Caco-2 (cell line): ENCODE results near the gene HYDIN. TPM values are rescaled to one million over a fixed set of nuclear protein-coding genes. Genes with fewer than 3 reads are reported as not detected.

Experiments used
- BruUV-seq: library from RNA; stranded (reverse); fragments of 400-500 nt; replicated peaks from 2 replicates; lab custom pipeline; 2021; lab: Mats Ljungman, UMichigan
- CTCF ChIA-PET: fragments of 300-600 bp; sonication (Branson Sonifier 250); formaldehyde crosslinking; loops from one replicate; lab custom pipeline; 2022; ENCODE audit warnings: antibody characterized with exemption; lab: Charles Lee
- POLR2A ChIA-PET: fragments of 300-600 bp; sonication (Branson Sonifier 250); formaldehyde crosslinking; loops from one replicate; lab custom pipeline; 2022; ENCODE audit warnings: antibody characterized with exemption; lab: Charles Lee
- DNase-seq, 2 experiments: peaks; one replicate each; pipeline versions ENCODE4 v3.0.0 to v3.0.0-alpha.2; 2020 to 2022
- H3K27me3 ChIP-seq: replicated peaks from 2 replicates; pipeline ENCODE4 v1.6.0; 2011; ENCODE audit warnings: low read length; ENCODE audit not compliant: control insufficient read depth, insufficient read depth
- H3K36me3 ChIP-seq: 2 replicates; pipeline ENCODE4 v1.5.1; 2011; ENCODE audit warnings: low read length; ENCODE audit not compliant: control insufficient read depth, insufficient read depth
- H3K4me1 ChIP-seq: fragments of 250-450 bp; sonication (Bioruptor Pico); 2 replicates; pipeline ENCODE4 v1.5.1; 2020; ENCODE audit warnings: mild to moderate bottlenecking
- H3K4me3 ChIP-seq: 2 replicates; pipeline ENCODE4 v1.5.1; 2011; ENCODE audit warnings: low read depth, mild to moderate bottlenecking, control low read depth, low read length
- H3K9me3 ChIP-seq: fragments of 250-450 bp; sonication (Bioruptor Pico); 2 replicates; pipeline ENCODE4 v1.5.1; 2020; ENCODE audit warnings: mild to moderate bottlenecking, moderate library complexity
- H3K27ac Mint-ChIP-seq: one replicate; pipeline ENCODE4 v1.8.0; 2022; ENCODE audit warnings: mixed read lengths; ENCODE audit not compliant: unreplicated experiment
- H3K27me3 Mint-ChIP-seq: one replicate; pipeline ENCODE4 v1.8.0; 2022; ENCODE audit warnings: mixed read lengths; ENCODE audit not compliant: insufficient read depth, unreplicated experiment
- H3K36me3 Mint-ChIP-seq: one replicate; pipeline ENCODE4 v1.8.0; 2022; ENCODE audit warnings: mild to moderate bottlenecking, mixed read lengths; ENCODE audit not compliant: insufficient read depth, unreplicated experiment
- H3K4me1 Mint-ChIP-seq: one replicate; pipeline ENCODE4 v1.8.0; 2022; ENCODE audit warnings: low read depth, mixed read lengths; ENCODE audit not compliant: unreplicated experiment
- H3K4me3 Mint-ChIP-seq: one replicate; pipeline ENCODE4 v1.8.0; 2022; ENCODE audit warnings: mild to moderate bottlenecking, moderate library complexity, mixed read lengths; ENCODE audit not compliant: unreplicated experiment
- H3K9me3 Mint-ChIP-seq: one replicate; pipeline ENCODE4 v1.8.0; 2022; ENCODE audit warnings: mixed read lengths; ENCODE audit not compliant: unreplicated experiment
- intact Hi-C: fragments of 100-400 bp; cut with micrococcal nuclease; formaldehyde crosslinking; loops from one replicate; pipeline ENCODE4 v1.10.0; 2022; ENCODE audit not compliant: unreplicated experiment
- total RNA-seq: library from RNA; stranded (reverse); gene quantifications from 2 replicates; pipeline ENCODE4 v1.2.3, GENCODE V29; 2022
- TF ChIP-seq, protein P1 (sequence below), 2 experiments: fragments of 200-600 bp in 1 of 2; IDR thresholded peaks; 1 replicate in 1 of 2; 2 replicates in 1 of 2; pipeline versions ENCODE4 v1.5.1 to v1.8.0; 2011 to 2022; ENCODE audit warnings: antibody characterized with exemption in 1 of 2, control low read depth in 1 of 2, inconsistent platforms in 1 of 2, low read depth in 1 of 2, low read length in 1 of 2, mild to moderate bottlenecking in 1 of 2, moderate library complexity in 1 of 2; ENCODE audit not compliant: insufficient read depth in 1 of 2, severe bottlenecking in 1 of 2, unreplicated experiment in 1 of 2

The HYDIN gene
- total RNA-seq, 1 experiment from 2014 or later: 0.68 TPM

DNA sequence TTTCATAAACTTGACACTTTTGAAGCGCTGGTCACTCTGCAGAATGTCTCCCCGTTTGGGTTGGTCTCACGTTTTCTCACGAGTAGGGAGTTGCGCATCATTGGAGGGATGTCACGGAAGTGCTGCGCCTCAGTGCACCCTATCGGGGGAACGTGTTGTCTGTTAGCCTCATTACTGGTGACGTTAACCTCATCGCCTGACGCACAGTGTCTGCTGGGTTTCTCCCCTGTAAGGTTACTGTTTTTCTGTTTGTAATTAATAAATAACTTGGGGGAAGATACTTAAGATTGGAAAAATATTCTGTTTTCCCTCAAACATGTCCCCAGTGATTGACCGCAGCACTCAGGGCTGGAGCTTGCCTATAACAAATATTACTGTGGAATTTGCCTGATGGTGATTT lies 456.3 kb downstream of the HYDIN start:
- Histone ChIP-seq H3K4me3 (no peak overlapping the region), H3K9me3 (no peaks in the 10 kb centered on the region), H3K27me3 (no peaks in the 10 kb centered on the region), H3K36me3 (no peaks in the 10 kb centered on the region), H3K4me1 (no peaks in the 10 kb centered on the region)
- Mint-ChIP-seq H3K27ac (no peak overlapping the region), H3K4me3 (no peak overlapping the region), H3K9me3 (no peaks in the 10 kb centered on the region), H3K36me3 (peaks cover 61% of the 10 kb centered on the region), H3K27me3 (no peaks in the 10 kb centered on the region), H3K4me1 (peaks cover 6% of the 10 kb centered on the region)
- BruUV-seq: no TSS peak
- no peak for DNase-seq
- intact Hi-C loops: no loop called here
- POLR2A ChIA-PET: no interaction called here
- CTCF ChIA-PET: no interaction called here
- TF ChIP-seq, protein P1, sequence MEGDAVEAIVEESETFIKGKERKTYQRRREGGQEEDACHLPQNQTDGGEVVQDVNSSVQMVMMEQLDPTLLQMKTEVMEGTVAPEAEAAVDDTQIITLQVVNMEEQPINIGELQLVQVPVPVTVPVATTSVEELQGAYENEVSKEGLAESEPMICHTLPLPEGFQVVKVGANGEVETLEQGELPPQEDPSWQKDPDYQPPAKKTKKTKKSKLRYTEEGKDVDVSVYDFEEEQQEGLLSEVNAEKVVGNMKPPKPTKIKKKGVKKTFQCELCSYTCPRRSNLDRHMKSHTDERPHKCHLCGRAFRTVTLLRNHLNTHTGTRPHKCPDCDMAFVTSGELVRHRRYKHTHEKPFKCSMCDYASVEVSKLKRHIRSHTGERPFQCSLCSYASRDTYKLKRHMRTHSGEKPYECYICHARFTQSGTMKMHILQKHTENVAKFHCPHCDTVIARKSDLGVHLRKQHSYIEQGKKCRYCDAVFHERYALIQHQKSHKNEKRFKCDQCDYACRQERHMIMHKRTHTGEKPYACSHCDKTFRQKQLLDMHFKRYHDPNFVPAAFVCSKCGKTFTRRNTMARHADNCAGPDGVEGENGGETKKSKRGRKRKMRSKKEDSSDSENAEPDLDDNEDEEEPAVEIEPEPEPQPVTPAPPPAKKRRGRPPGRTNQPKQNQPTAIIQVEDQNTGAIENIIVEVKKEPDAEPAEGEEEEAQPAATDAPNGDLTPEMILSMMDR (IDR thresholded peaks at IDR 0.05; ENCODE audit: insufficient read depth in 1 of 2, low read depth in 1 of 2, low read length in 1 of 2, severe bottlenecking in 1 of 2, unreplicated experiment in 1 of 2): no peak

DNA sequence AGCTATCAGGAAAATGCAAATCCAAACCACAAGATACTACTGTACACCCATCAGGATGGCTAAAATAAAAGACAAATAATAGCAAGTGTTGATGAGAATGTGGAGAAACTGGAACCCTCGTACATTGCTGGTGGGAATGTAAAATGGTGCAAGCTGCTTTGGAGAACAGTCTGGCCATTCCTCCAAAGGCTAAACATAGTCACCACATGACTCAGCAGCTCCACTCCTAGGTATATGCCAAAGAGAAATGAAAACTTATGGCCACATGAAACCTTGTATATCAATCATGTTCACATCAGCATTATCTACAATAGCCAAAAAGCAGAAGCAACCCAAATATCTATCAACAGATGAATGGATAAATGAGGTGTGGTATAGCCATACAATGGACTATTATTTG lies 458.0 kb downstream of the HYDIN start:
- BruUV-seq: no TSS peak
- Histone ChIP-seq H3K9me3 (no peaks in the 10 kb centered on the region), H3K4me1 (no peaks in the 10 kb centered on the region), H3K36me3 (no peaks in the 10 kb centered on the region), H3K27me3 (no peaks in the 10 kb centered on the region), H3K4me3 (no peak overlapping the region)
- H3K36me3 Mint-ChIP-seq: peaks cover 59% of the 10 kb centered on the region
- H3K4me1 Mint-ChIP-seq: peaks cover 6% of the 10 kb centered on the region
- no peak overlapping the region for H3K4me3 Mint-ChIP-seq
- no peak overlapping the region for H3K27ac Mint-ChIP-seq
- POLR2A ChIA-PET: no interaction called here
- TF ChIP-seq, protein P1 (IDR thresholded peaks at IDR 0.05; ENCODE audit: insufficient read depth in 1 of 2, low read depth in 1 of 2, low read length in 1 of 2, severe bottlenecking in 1 of 2, unreplicated experiment in 1 of 2): no peak
- H3K27me3 Mint-ChIP-seq: no peaks in the 10 kb centered on the region
- DNase-seq: no peak
- no peaks in the 10 kb centered on the region for H3K9me3 Mint-ChIP-seq
- CTCF ChIA-PET: no interaction called here
- intact Hi-C loops: no loop called here

DNA sequence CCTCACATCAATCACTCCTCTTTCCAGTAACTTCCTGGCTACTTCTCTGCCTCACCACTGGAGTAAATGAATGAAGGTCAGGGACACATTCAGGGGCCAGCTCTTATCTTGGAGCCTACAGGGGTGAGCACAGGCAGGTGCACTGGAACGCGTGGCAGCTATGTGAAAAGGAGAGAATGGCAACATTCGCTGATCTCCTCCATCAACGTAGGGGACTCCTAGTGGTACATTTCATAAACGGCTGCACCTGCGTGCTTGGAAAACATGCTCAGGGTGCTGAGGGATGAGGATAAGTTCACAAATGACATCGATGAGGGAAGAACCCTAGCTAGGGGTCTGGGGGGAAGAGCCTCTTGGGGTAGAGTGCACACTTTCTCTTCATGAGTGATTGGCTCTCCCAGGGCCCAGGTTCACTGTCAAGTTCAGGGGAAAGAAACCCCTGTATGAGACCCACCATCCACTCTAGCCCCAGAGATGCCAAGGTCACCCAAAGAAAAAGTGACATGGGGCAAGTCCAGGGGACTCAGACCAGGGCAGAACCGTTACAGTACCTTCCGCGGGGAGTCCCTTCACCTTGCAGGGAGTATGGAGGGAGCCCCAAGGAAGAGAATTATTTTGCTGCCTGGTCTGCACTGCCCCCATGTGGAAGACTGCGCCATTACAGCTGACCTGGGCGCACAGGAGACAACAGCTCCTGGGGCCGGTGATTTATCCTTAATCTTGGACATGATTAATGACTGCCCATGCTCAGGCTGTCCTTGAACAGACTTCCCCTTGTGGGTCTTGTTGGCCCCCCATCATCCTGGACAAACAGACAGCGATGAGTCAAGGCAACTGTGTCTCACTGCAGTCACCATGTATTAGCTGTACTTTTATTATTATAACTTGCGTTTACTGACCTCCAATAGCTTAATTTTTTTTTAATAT lies 459.6 kb downstream of the HYDIN start:
- BruUV-seq: no TSS peak
- Histone ChIP-seq H3K4me3 (no peak overlapping the region), H3K27me3 (no peaks in the 10 kb centered on the region), H3K36me3 (no peaks in the 10 kb centered on the region; the same call in 1 of the 2 replicates), H3K9me3 (no peaks in the 10 kb centered on the region), H3K4me1 (no peaks in the 10 kb centered on the region)
- Mint-ChIP-seq H3K27ac (no peak overlapping the region), H3K4me3 (no peak overlapping the region), H3K4me1 (peaks cover 6% of the 10 kb centered on the region), H3K9me3 (no peaks in the 10 kb centered on the region), H3K27me3 (no peaks in the 10 kb centered on the region), H3K36me3 (peaks cover 52% of the 10 kb centered on the region)
- POLR2A ChIA-PET: interaction anchor here (0.6 to 1.3 kb wide), 3 partner anchors 30 to 613 kb away, joined by 4 to 8 read pairs (median 4); no protein-coding TSS in a partner anchor
- CTCF ChIA-PET: interaction anchor here (0.5 to 1.5 kb wide), 20 partner anchors 9 to 1453 kb away, joined by 3 to 9 read pairs (median 4); no protein-coding TSS in a partner anchor
- intact Hi-C loops: loop anchor here (2.0 kb wide), 2 partner anchors 88 to 114 kb away; no protein-coding TSS in a partner anchor
- TF ChIP-seq, protein P1 (IDR thresholded peaks at IDR 0.05; ENCODE audit: insufficient read depth in 1 of 2, low read depth in 1 of 2, low read length in 1 of 2, severe bottlenecking in 1 of 2, unreplicated experiment in 1 of 2): peak; percentile 97
- DNase-seq: peak; percentile 68 to 82
